CD4-positive, alpha-beta T cell (primary cell): Measurements from ENCODE around the gene RAI14. TPM values are rescaled to one million over a fixed set of nuclear protein-coding genes. Genes with fewer than 3 reads are reported as not detected.

Experiments used
- ATAC-seq: fragments of 200-7000 bp; cut with Tn5 transposase; one replicate; pipeline ENCODE4 v1.10.0; 2022; ENCODE audit warnings: mild to moderate bottlenecking; ENCODE audit not compliant: poor library complexity
- CTCF ChIA-PET: fragments of 350-600 bp; sonication (Branson Sonifier 250); formaldehyde crosslinking; loops from one replicate; lab custom pipeline; 2021; ENCODE audit warnings: antibody characterized with exemption, inconsistent platforms; lab: Charles Lee
- POLR2A ChIA-PET: fragments of 350-600 bp; sonication (Branson Sonifier 250); formaldehyde crosslinking; loops from one replicate; lab custom pipeline; 2021; ENCODE audit warnings: antibody characterized with exemption, inconsistent platforms; lab: Charles Lee
- DNase-seq, 14 experiments: peaks; one replicate each; pipeline ENCODE4 v3.0.0-alpha.2; 2013 to 2020; ENCODE audit warnings: mixed read lengths in 2 of 14
- H3K27ac ChIP-seq, 2 donors: one replicate each; pipeline versions ENCODE4 v1.5.1 to v1.7.0; 2013; ENCODE audit warnings: low read length in 2 of 2, low read depth in 1 of 2, mild to moderate bottlenecking in 1 of 2
- H3K27me3 ChIP-seq, 2 experiments: 1 replicate in 1 of 2; 2 replicates in 1 of 2; pipeline versions ENCODE4 v1.6.1 to v1.7.0; 2013; ENCODE audit warnings: low read length in 2 of 2, control low read depth in 1 of 2, mild to moderate bottlenecking in 1 of 2, moderate library complexity in 1 of 2; ENCODE audit not compliant: insufficient read depth in 2 of 2, control insufficient read depth in 1 of 2
- H3K36me3 ChIP-seq: one replicate; pipeline ENCODE4 v1.6.1; 2013; ENCODE audit warnings: low read length, control low read depth; ENCODE audit not compliant: insufficient read depth
- H3K4me1 ChIP-seq: one replicate; pipeline ENCODE4 v1.6.1; 2013; ENCODE audit warnings: low read length, control low read depth; ENCODE audit not compliant: insufficient read depth
- H3K4me3 ChIP-seq: one replicate; pipeline ENCODE4 v1.5.1; 2013; ENCODE audit warnings: mild to moderate bottlenecking, low read length, moderate library complexity
- H3K9me3 ChIP-seq, 2 experiments: 1 replicate in 1 of 2; 2 replicates in 1 of 2; pipeline versions ENCODE4 v1.6.1 to v1.7.0; 2013; ENCODE audit warnings: low read length in 2 of 2, mild to moderate bottlenecking in 2 of 2, control low read depth in 1 of 2, moderate library complexity in 1 of 2; ENCODE audit not compliant: control insufficient read depth in 1 of 2, insufficient read depth in 1 of 2
- H3K27ac Mint-ChIP-seq: one replicate; pipeline ENCODE4 v1.8.0; 2020; ENCODE audit warnings: mixed read lengths
- H3K27me3 Mint-ChIP-seq: one replicate; pipeline ENCODE4 v1.8.0; 2021; ENCODE audit warnings: mixed read lengths
- H3K36me3 Mint-ChIP-seq: one replicate; pipeline ENCODE4 v1.8.0; 2021; ENCODE audit warnings: low read depth, mixed read lengths
- H3K4me1 Mint-ChIP-seq: one replicate; pipeline ENCODE4 v1.8.0; 2021; ENCODE audit warnings: low read depth, mixed read lengths
- H3K4me3 Mint-ChIP-seq: one replicate; pipeline ENCODE4 v1.8.0; 2020; ENCODE audit warnings: mild to moderate bottlenecking, mixed read lengths
- H3K9me3 Mint-ChIP-seq: one replicate; pipeline ENCODE4 v1.8.0; 2020; ENCODE audit warnings: mixed read lengths
- CTCF ChIP-seq: fragments of 200-600 bp; IDR thresholded peaks from one replicate; pipeline ENCODE4 v1.8.0; 2022; ENCODE audit warnings: antibody characterized with exemption, mild to moderate bottlenecking
- intact Hi-C, 2 experiments: fragments of 100-400 bp; cut with DNase I in 1 of 2; cut with micrococcal nuclease in 1 of 2; formaldehyde crosslinking; loops; one replicate each; pipeline versions ENCODE4 v1.15.1 to v1.9.0; 2023 to 2025; cut with DNase I, micrococcal nuclease
- total RNA-seq, 174 experiments: library from RNA in 2 of 174; stranded (reverse) in 2 of 174; gene quantifications; one replicate each; pipeline ENCODE4 v1.2.3 and lab custom pipeline; 2021 to 2026

The RAI14 gene
- total RNA-seq, 2 experiments from 2014 or later = 0.20 to 0.60 TPM

GRCh38 chr5:34675857-34676256 is 19.7 kb downstream of the RAI14 start:
- H3K4me1 Mint-ChIP-seq = no peaks in the 10 kb centered on the region
- Histone ChIP-seq H3K4me3 (no peak overlapping the region), H3K36me3 (no peaks in the 10 kb centered on the region), H3K4me1 (no peaks in the 10 kb centered on the region), H3K27ac (no peak overlapping the region), H3K9me3 (no peaks in the 10 kb centered on the region), H3K27me3 (peaks cover 0 to 2% of the 10 kb centered on the region in 2 experiments)
- no peaks in the 10 kb centered on the region for H3K36me3 Mint-ChIP-seq
- POLR2A ChIA-PET = no interaction called here
- CTCF ChIA-PET = interaction anchor here (0.6 kb wide), 1 partner anchor 593 kb away, joined by 3 read pairs; no protein-coding TSS in a partner anchor
- TF ChIP-seq CTCF = no peak
- DNase-seq (no peak), ATAC-seq (no peak)
- peaks cover 11% of the 10 kb centered on the region for H3K27me3 Mint-ChIP-seq
- H3K27ac Mint-ChIP-seq = no peak overlapping the region
- H3K9me3 Mint-ChIP-seq = no peaks in the 10 kb centered on the region
- H3K4me3 Mint-ChIP-seq = no peak overlapping the region
- intact Hi-C loops = no loop called here

- H3K36me3 ChIP-seq = no peaks in the 10 kb centered on the region
- ATAC-seq (no peak), DNase-seq (no peak)
- peaks cover 0 to 2% of the 10 kb centered on the region in 2 experiments for H3K27me3 ChIP-seq
- Mint-ChIP-seq H3K27ac (no peak overlapping the region), H3K4me3 (no peak overlapping the region), H3K27me3 (peaks cover 11% of the 10 kb centered on the region), H3K4me1 (no peaks in the 10 kb centered on the region), H3K36me3 (no peaks in the 10 kb centered on the region), H3K9me3 (no peaks in the 10 kb centered on the region)
- no peaks in the 10 kb centered on the region for H3K4me1 ChIP-seq
- no peak overlapping the region for H3K4me3 ChIP-seq
- no peak for TF ChIP-seq CTCF
- intact Hi-C loops = no loop called here
- ChIA-PET POLR2A (no interaction called here), CTCF (no interaction called here)
- no peak overlapping the region for H3K27ac ChIP-seq
- no peaks in the 10 kb centered on the region for H3K9me3 ChIP-seq
Measured at GRCh38 chr5:34676416-34676815, 20.3 kb downstream of the RAI14 start.

DNA sequence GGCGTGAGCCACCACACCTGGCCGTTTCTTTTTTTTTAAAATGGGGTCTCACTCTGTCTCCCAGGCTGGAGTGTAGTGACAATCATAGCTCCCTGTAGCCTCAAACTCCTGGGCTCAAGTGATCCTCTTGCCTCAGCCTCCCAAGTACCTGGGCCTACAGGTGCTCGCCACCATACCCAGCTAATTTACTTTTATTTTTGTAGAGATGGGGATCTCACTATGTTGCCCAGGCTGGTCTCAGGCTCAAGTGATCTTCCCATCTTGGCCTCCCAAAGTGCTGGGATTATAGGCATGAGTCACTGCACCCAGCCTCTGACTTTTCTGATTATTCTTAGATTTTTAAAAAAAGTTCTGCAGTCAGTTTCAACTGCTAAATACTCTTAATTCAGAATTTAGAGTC is 21.3 kb downstream of the RAI14 start:
- POLR2A ChIA-PET = no interaction called here
- DNase-seq = no peak
- no peaks in the 10 kb centered on the region for H3K4me1 Mint-ChIP-seq
- ATAC-seq = no peak
- intact Hi-C loops = no loop called here
- H3K36me3 Mint-ChIP-seq = no peaks in the 10 kb centered on the region
- Histone ChIP-seq H3K36me3 (no peaks in the 10 kb centered on the region), H3K27me3 (peaks cover 0 to 2% of the 10 kb centered on the region in 2 experiments), H3K4me3 (no peak overlapping the region), H3K9me3 (no peaks in the 10 kb centered on the region), H3K4me1 (no peaks in the 10 kb centered on the region), H3K27ac (no peak overlapping the region)
- no peak for TF ChIP-seq CTCF
- CTCF ChIA-PET = no interaction called here
- no peak overlapping the region for H3K27ac Mint-ChIP-seq
- H3K4me3 Mint-ChIP-seq = no peak overlapping the region
- peaks cover 10% of the 10 kb centered on the region for H3K27me3 Mint-ChIP-seq
- H3K9me3 Mint-ChIP-seq = no peaks in the 10 kb centered on the region
